Fibroblast of peridontal ligament (primary cell): ENCODE data around the gene SUSD1.
A peak's percentile ranks its signal among the peaks of the same experiment; 100 is the strongest.

Source experiments
- DNase-seq: peaks from one replicate; pipeline ENCODE4 v3.0.0-alpha.2; 2010; ENCODE audit errors: extremely low read depth

The SUSD1 gene

GRCh38 chr9:112041536-112042243 is 133.4 kb downstream of the SUSD1 start:
- DNase-seq = peak; percentile 100

DNA sequence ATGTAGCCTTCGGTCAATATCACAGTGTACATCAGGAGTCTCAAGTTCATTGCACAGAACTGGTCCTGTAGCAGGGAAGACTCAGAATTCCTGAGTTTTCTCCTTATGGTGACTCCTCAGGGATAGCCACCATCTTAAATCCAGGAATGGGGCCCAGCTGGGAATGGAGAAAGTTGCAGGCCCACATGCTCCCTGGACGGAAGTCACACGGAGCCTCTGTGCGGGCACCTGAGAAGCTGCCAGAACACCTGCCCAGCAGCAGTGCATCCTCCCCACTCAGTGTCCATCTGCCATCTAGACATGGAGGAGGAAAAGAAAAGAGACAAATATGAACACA is 133.9 kb downstream of the SUSD1 start:
- DNase-seq = no peak

GRCh38 chr9:112038017-112038408 is 137.1 kb downstream of the SUSD1 start:
- DNase-seq = no peak

DNA sequence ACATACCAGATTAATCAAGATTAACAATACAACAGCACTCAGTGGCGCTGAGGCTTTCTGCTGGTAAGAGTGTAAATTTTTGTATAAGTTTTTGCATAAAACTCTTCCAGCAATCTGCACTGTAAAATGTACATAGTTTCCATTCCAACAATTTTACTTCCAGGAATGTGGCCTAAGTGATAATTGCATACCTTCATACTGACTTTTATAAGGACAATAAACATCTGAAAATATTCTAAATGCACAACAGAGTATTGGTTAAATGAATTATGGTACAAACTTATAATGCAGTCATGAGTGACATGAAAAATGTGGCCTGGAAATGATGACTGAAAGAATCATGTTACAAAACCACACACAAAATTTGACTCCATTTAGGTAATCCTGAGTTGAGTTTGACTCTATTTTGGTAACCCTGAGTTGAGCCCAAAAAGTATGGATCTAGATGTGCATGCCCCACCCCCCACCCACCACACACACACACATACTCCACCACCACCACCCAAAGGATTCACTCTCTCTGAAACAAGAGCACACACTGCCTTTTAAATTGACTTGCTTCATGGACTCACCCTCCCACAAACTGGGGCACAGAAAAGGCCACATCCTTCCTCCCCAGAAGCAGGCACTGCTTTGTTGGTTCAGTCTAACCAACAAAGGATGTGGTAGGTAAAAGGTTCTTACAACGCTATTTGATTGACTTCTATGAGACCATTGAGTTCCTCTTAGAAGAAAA is 137.6 kb downstream of the SUSD1 start:
- peak; percentile 97 for DNase-seq

DNA sequence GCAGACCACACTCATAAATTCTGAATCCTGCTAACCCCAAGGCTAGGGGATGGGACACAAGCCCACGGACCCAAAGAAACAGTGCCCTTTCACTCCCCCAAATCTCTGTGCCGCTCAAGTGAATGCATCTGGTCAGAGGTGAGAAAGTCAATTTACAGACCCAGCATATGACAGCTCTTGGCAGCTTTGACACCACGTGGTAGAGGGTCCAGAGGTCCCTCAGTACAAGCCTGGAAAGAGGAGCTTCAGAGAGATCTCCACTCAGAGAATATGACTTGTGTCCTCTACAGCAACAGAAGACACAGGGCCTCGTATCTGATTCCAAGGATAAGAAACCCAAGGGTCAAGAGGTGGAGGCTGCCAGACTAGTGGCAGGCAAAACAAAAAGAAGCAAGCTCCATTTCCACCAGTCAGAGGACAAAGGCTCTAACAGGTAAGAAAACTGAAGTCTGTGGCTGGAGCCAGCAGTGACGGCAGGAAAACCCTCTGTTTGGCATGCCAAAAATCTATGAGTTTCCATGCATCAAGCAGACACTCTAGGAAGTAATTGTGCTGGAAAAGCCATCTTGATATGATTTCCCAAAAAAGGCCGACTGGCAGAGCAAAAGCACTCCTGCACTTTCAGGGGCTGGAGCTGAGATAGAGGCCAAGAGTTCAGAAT is 139.8 kb downstream of the SUSD1 start:
- no peak for DNase-seq

- DNase-seq = no peak
Measured at GRCh38 chr9:112034216-112034611, 140.9 kb downstream of the SUSD1 start.

DNA sequence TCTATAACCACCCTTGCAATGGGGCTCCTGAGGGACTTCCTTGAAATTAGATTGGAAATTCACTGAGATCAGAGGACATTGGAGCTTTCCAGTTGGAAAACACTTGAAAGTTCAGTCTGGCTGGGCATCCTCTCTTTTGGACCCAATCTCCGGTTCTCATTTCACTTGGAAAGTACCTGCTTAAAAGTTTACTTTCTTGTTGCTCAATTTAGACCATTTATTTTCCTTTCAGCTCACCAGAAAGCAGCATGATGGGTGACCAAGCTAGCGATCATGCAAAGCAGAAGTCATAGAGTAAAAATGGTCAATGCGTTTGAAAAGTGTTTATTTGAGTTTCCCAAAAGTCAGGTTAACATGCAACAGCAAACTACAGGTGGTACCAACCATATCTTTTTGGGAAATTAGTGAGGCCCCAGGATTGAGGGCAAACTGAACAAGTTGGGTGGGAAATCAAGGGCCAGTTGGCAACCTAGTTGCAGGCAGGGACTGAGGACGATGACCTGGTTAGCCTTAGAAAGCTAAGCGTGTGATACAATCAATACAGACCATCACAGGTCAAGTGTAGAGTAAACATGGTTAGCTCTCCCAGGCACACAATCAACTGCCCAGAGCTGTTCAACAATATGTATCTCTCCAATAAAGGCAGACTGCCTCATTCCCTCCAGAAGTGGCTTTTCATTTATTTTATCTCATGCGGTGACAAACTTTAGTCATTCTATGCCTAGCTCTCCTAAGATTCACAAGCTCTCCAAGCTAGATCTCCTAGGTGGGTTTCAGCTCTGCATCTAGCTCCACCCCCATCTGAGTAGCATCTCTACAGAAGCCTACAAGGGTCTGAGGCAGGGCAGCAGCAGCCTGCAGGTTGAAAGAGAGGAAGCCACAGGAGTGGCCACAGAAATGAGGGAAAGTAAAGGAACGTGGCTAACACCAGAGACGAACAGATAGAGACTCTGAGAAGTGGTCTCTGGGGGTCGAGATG is 141.6 kb downstream of the SUSD1 start:
- no peak for DNase-seq

DNA sequence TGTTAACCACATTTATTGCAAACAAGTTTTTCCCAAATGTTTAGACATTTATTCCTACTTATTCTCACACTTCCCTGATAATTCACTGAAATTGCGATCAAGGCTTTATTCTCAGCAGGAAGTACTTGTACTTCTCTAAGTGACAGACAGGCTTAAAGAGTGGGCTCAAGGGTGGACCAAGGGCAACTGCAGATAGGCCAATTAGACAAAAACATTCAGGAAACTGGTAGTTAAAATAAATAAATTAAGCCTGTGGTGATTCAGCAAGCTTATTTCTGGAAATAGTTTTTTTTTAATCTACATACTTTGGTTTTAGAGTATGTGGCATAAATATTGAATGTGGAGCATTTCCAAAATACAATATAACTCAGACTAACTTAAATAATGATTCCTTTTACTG is 142.4 kb downstream of the SUSD1 start:
- DNase-seq = peak; percentile 81

GRCh38 chr9:112032009-112032408 is 143.1 kb downstream of the SUSD1 start:
- no peak for DNase-seq

GRCh38 chr9:112031400-112031799 is 143.7 kb downstream of the SUSD1 start:
- no peak for DNase-seq

DNA sequence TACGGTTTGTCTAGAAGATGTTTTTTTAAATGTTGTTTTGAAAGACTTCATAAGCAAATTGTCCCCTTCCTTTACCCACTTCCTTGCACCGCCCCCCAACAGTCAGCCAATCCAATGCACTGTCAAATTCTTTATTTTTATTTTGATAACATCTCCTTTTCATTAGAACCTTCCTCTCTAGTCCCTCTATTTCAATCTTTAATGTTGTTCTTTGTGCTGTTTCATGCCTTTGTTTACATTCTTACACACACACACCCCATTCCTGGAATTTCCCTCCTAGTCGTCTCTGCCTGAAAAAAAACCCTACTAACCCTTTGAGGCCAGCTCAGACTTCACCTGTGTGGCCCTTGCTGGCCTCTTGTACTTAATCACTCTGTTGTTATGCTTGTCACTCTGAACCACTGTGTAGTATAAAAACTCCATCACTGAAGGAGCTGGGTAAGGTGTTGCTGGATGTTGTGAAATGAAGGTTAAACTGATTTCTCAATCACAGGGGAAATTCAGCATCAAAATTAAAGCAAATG is 145.1 kb downstream of the SUSD1 start:
- peak; percentile 53 for DNase-seq

DNA sequence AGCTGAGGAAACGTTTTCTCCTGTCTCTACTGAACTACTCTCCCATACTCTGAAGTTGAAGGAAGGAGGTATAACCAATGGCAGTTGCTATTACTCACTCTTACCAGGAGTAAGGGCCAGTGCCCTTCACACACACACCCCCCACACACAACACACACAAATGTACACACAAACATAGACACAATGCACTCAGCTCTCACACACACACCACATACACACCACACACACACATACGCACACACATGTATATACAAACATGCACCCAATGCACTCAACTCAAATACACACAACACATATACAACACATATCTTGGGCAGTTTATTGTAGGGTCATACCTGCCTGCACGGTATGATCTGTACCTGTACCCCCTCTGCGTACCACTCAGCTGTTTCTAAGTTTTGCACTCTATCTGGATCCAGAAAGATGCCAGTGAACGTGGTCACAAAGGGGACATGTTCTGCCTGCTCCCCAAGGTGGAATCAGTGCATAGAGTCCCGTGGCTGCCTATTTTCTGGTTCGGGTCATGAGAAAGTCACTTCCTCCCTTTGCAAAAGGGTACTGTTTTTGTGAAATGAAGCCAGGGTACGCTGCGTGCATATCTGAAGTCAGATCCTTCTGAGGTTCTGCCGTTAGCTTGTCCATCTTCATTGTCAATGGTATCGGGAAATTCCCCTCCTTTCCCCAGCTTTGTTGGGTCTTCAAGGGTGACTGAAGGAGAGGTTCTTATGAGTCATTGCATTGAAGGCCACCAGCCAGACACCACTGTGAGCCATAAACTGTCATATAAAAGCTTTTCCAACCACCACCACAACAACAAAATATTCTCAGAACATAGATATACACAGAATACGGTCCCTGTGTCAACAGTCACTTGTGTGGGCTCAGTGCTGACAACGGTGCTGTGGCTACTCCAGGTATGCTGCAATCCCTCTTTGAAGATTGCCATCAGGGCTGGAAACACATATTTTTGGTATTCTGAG is 146.6 kb downstream of the SUSD1 start:
- DNase-seq = no peak

GRCh38 chr9:112025850-112026249 is 149.2 kb downstream of the SUSD1 start:
- no peak for DNase-seq

DNA sequence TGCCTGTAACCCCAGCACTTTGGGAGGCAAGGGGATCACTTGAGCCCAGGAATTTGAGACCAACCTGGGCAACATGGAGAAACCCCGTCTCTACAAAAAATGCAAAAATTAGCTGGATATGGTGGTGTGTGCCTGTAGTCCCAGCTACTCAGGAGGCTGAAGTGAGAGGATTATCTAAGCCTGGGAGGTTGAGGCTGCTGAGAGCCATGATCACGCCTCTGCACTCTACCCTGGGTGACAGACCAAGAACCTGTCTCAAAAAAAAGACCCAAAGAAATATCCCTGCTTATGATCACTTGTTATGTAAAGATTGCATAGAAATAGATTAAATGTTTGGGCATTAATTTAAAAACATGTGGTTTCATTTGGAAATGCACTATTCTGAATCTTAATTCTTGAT is 153.4 kb downstream of the SUSD1 start:
- no peak for DNase-seq

GRCh38 chr9:112020680-112021596 is 154.2 kb downstream of the SUSD1 start:
- peak; percentile 53 for DNase-seq

DNA sequence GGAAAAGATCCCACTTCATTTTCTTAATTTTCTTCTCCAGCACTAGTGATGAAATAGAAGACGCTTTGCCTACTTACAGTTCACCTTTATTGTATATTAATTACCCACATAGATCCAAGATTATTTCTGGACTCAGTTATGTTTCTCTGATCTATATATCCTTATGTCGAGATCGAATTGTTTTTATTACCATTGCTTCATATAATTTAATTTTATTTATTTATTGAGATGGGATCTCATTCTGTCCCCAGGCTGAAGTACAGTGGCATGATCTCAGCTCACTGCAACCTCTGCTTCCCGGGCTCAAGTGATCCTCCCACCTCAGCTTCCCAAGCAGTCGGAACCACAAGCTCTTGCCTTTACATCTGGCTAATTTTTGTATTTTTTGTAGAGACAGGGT is 157.2 kb downstream of the SUSD1 start:
- DNase-seq = no peak

DNA sequence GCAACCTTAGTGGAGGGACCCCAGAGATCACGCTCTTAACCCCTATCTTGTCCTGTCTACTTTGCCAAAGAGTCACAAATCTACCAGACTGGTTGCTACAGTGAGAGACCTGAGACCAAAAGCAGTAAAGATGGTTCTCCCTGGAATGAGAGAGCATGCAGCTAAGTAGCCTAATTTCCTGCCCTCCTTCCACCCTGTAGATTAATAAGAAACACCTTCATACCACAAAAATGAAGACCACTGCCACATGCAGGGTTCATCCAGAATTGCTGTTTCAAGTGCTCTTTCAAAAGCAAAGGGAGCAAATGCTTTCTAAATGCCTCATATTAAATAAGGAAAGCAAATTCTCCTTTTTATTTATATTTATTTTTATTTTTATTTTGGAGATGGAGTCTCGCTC is 159.4 kb downstream of the SUSD1 start:
- no peak for DNase-seq

DNA sequence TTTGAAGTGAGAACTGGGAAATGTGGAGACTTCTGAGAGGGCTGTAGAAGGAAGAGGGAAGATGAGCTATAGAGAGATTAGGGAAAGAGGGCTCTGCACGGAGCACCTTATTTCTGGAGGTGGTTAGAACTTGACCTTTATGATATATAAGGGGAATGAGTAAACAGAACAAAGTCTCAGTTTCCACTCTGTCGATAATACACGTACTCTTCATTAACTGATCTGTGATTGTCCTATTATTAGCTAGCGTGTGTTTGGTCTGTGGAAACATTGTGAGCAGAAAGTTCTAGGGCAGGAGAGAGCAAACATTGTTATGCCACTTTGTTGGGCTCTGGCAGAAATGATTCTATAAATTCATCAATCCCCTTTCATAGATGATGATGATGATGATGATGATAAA is 159.9 kb downstream of the SUSD1 start:
- DNase-seq = no peak

- DNase-seq = no peak
Measured at GRCh38 chr9:112013266-112013665, 161.8 kb downstream of the SUSD1 start.
